HEK293 (cell line): ENCODE measurements around the gene SLC28A1.
"Not testable (repeated sequence)": the region's sequence is repeated elsewhere in the genome, so short reads cannot be mapped to it uniquely, and the experiment has no call there.

Experiments
- CTCF ChIA-PET: fragments of 350-600 bp; formaldehyde crosslinking; extraction: SDS; loops from one replicate; lab custom pipeline; 2021; ENCODE audit warnings: antibody characterized with exemption; lab: Yijun Ruan, JAX
- POLR2A ChIA-PET: fragments of 300-600 bp; formaldehyde crosslinking; extraction: SDS; loops from one replicate; lab custom pipeline; 2020; ENCODE audit warnings: antibody characterized with exemption, inconsistent platforms; lab: Yijun Ruan, JAX
- H3K27ac ChIP-seq: fragments of 200-500 bp; sonication (Bioruptor generic); 2 replicates; pipeline ENCODE4 v1.5.1; 2014; ENCODE audit warnings: low read depth, low read length, control low read depth, inconsistent platforms; ENCODE audit errors: extremely low read depth
- H3K36me3 ChIP-seq, 2 experiments: fragments of 200-500 bp in 1 of 2; sonication (Bioruptor generic) in 1 of 2; 1 replicate in 1 of 2; 2 replicates in 1 of 2; pipeline ENCODE4 v1.5.1; 2014 to 2017; ENCODE audit warnings: inconsistent platforms in 2 of 2, low read length in 2 of 2; ENCODE audit not compliant: control insufficient read depth in 2 of 2, insufficient read depth in 1 of 2
- H3K4me1 ChIP-seq: fragments of 200-500 bp; sonication (Bioruptor generic); 2 replicates; pipeline ENCODE4 v1.5.1; 2014; ENCODE audit warnings: mild to moderate bottlenecking, low read length, inconsistent platforms; ENCODE audit not compliant: control insufficient read depth, insufficient read depth
- H3K4me3 ChIP-seq: 2 replicates; pipeline ENCODE4 v1.5.1; 2011; ENCODE audit warnings: low read depth, mild to moderate bottlenecking, control low read depth, low read length, moderate library complexity
- H3K9me3 ChIP-seq: fragments of 200-500 bp; sonication (Bioruptor generic); 2 replicates; pipeline ENCODE4 v1.5.1; 2014; ENCODE audit warnings: low read depth, low read length, inconsistent platforms; ENCODE audit not compliant: control insufficient read depth, insufficient read depth
- CTCF ChIP-seq: fragments of 450-650 bp; formaldehyde crosslinking; IDR thresholded peaks from 2 replicates; pipeline ENCODE4 v1.5.1; 2016; ENCODE audit warnings: missing biosample characterization, missing genetic modification characterization
- GFI1B ChIP-seq: fragments of 450-650 bp; formaldehyde crosslinking; IDR thresholded peaks from 2 replicates; pipeline ENCODE4 v1.5.1; 2016; ENCODE audit warnings: missing biosample characterization, missing genetic modification characterization
- OSR2 ChIP-seq: fragments of 450-650 bp; formaldehyde crosslinking; IDR thresholded peaks from 2 replicates; pipeline ENCODE4 v1.5.1; 2016; ENCODE audit warnings: missing biosample characterization, missing genetic modification characterization
- PRDM4 ChIP-seq: fragments of 450-650 bp; formaldehyde crosslinking; IDR thresholded peaks from 2 replicates; pipeline ENCODE4 v1.5.1; 2017; ENCODE audit warnings: missing biosample characterization, missing genetic modification characterization
- SP7 ChIP-seq: fragments of 450-650 bp; formaldehyde crosslinking; IDR thresholded peaks from 2 replicates; pipeline ENCODE4 v1.5.1; 2016; ENCODE audit warnings: missing biosample characterization, missing genetic modification characterization
- TSHZ1 ChIP-seq: fragments of 450-650 bp; formaldehyde crosslinking; IDR thresholded peaks from 2 replicates; pipeline ENCODE4 v1.5.1; 2016; ENCODE audit warnings: missing biosample characterization, missing genetic modification characterization, borderline replicate concordance
- ZBTB48 ChIP-seq: fragments of 450-650 bp; formaldehyde crosslinking; IDR thresholded peaks from 2 replicates; pipeline ENCODE4 v1.5.1; 2016; ENCODE audit warnings: missing biosample characterization, missing genetic modification characterization
- ZFHX2 ChIP-seq: fragments of 450-650 bp; formaldehyde crosslinking; conservative IDR thresholded peaks from 2 replicates; pipeline ENCODE4 v1.5.1; 2016; ENCODE audit warnings: missing biosample characterization, missing genetic modification characterization
- ZFP3 ChIP-seq: fragments of 450-650 bp; formaldehyde crosslinking; IDR thresholded peaks from 2 replicates; pipeline ENCODE4 v1.5.1; 2016; ENCODE audit warnings: low read depth, missing biosample characterization, missing genetic modification characterization
- ZFP37 ChIP-seq: fragments of 450-650 bp; formaldehyde crosslinking; IDR thresholded peaks from 2 replicates; pipeline ENCODE4 v1.5.1; 2016; ENCODE audit warnings: missing biosample characterization, missing genetic modification characterization
- ZNF18 ChIP-seq: fragments of 450-650 bp; formaldehyde crosslinking; IDR thresholded peaks from 2 replicates; pipeline ENCODE4 v1.5.1; 2016; ENCODE audit warnings: missing biosample characterization, missing genetic modification characterization
- ZNF211 ChIP-seq: fragments of 450-650 bp; formaldehyde crosslinking; IDR thresholded peaks from 2 replicates; pipeline ENCODE4 v1.5.1; 2016; ENCODE audit warnings: low read depth, missing biosample characterization, missing genetic modification characterization
- ZNF214 ChIP-seq: fragments of 450-650 bp; formaldehyde crosslinking; IDR thresholded peaks from 2 replicates; pipeline ENCODE4 v1.5.1; 2017; ENCODE audit warnings: missing biosample characterization, mild to moderate bottlenecking, missing genetic modification characterization, borderline replicate concordance
- ZNF221 ChIP-seq: fragments of 450-650 bp; formaldehyde crosslinking; IDR thresholded peaks from 2 replicates; pipeline ENCODE4 v1.5.1; 2017; ENCODE audit warnings: missing biosample characterization, missing genetic modification characterization, borderline replicate concordance
- ZNF23 ChIP-seq: fragments of 450-650 bp; formaldehyde crosslinking; IDR thresholded peaks from 2 replicates; pipeline ENCODE4 v1.5.1; 2016; ENCODE audit warnings: missing biosample characterization, missing genetic modification characterization, borderline replicate concordance
- ZNF354C ChIP-seq: fragments of 450-650 bp; formaldehyde crosslinking; IDR thresholded peaks from 2 replicates; pipeline ENCODE4 v1.5.1; 2016; ENCODE audit warnings: missing biosample characterization, missing genetic modification characterization, low read depth, borderline replicate concordance
- ZNF394 ChIP-seq: fragments of 450-650 bp; formaldehyde crosslinking; IDR thresholded peaks from 2 replicates; pipeline ENCODE4 v1.5.1; 2016; ENCODE audit warnings: missing biosample characterization, missing genetic modification characterization, mild to moderate bottlenecking, moderate library complexity, borderline replicate concordance
- ZNF423 ChIP-seq: fragments of 450-650 bp; formaldehyde crosslinking; IDR thresholded peaks from 2 replicates; pipeline ENCODE4 v1.5.1; 2016; ENCODE audit warnings: missing biosample characterization, missing genetic modification characterization
- ZNF433 ChIP-seq: fragments of 450-650 bp; formaldehyde crosslinking; IDR thresholded peaks from 2 replicates; pipeline ENCODE4 v1.5.1; 2016; ENCODE audit warnings: missing biosample characterization, missing genetic modification characterization, low read depth
- ZNF529 ChIP-seq: fragments of 450-650 bp; formaldehyde crosslinking; IDR thresholded peaks from 2 replicates; pipeline ENCODE4 v1.5.1; 2017; ENCODE audit warnings: missing genetic modification characterization, missing biosample characterization; ENCODE audit not compliant: insufficient replicate concordance
- ZNF558 ChIP-seq: fragments of 450-650 bp; formaldehyde crosslinking; IDR thresholded peaks from 2 replicates; pipeline ENCODE4 v1.5.1; 2016; ENCODE audit warnings: missing biosample characterization, missing genetic modification characterization
- ZNF701 ChIP-seq: fragments of 450-650 bp; formaldehyde crosslinking; IDR thresholded peaks from 2 replicates; pipeline ENCODE4 v1.5.1; 2016; ENCODE audit warnings: missing biosample characterization, missing genetic modification characterization
- ZSCAN23 ChIP-seq: fragments of 450-650 bp; formaldehyde crosslinking; IDR thresholded peaks from 2 replicates; pipeline ENCODE4 v1.5.1; 2016; ENCODE audit warnings: missing biosample characterization, missing genetic modification characterization

SLC28A1 gene

GRCh38 chr15:84924077-84924731 lies 39.7 kb downstream of the SLC28A1 start (continued):
- TF ChIP-seq ZNF354C (tag by site-specific recombination) = no peak
- no peak for TF ChIP-seq SP7 (tag by site-specific recombination)
- no peak for TF ChIP-seq ZNF558 (tag by site-specific recombination)
- TF ChIP-seq ZNF18 (tag by site-specific recombination) = no peak
- no peak for TF ChIP-seq GFI1B
- no peak for TF ChIP-seq ZNF211 (tag by site-specific recombination)
- TF ChIP-seq ZFP3 (tag by site-specific recombination) = no peak
- no peak for TF ChIP-seq ZNF394 (tag by site-specific recombination)
- TF ChIP-seq CTCF (tag by site-specific recombination) = no peak
- TF ChIP-seq ZNF214 (tag by site-specific recombination) = no peak
- no peak for TF ChIP-seq PRDM4 (tag by site-specific recombination)
- TF ChIP-seq ZFP37 (tag by site-specific recombination) = no peak

GRCh38 chr15:84924821-84925569 lies 40.5 kb downstream of the SLC28A1 start:
- ChIA-PET CTCF (interaction anchor here (0.6 to 1.6 kb wide), 7 partner anchors 9 to 802 kb away, joined by 3 to 5 read pairs (median 4); no protein-coding TSS in a partner anchor), POLR2A (interaction anchor here (0.6 kb wide), 1 partner anchor 338 kb away, joined by 5 read pairs; no protein-coding TSS in a partner anchor)
- H3K4me1 ChIP-seq, H3K4me3 ChIP-seq, H3K9me3 ChIP-seq, H3K27ac ChIP-seq, H3K36me3 ChIP-seq: not testable (repeated sequence)

- H3K4me1 ChIP-seq = no peaks in the 10 kb centered on the region
- no peak for TF ChIP-seq ZNF23 (tag by site-specific recombination)
- TF ChIP-seq ZNF529 (tag by site-specific recombination) = no peak
- TF ChIP-seq ZBTB48 = no peak
- TF ChIP-seq ZNF433 (tag by site-specific recombination) = no peak
- no peak for TF ChIP-seq ZSCAN23 (tag by site-specific recombination)
- TF ChIP-seq OSR2 (tag by site-specific recombination) = no peak
- no peak for TF ChIP-seq ZNF701
- TF ChIP-seq ZFHX2 = no peak
- no peak for TF ChIP-seq ZNF221
- no peak for TF ChIP-seq TSHZ1 (tag by site-specific recombination)
- no peak for TF ChIP-seq ZNF423 (tag by site-specific recombination)
- H3K36me3 ChIP-seq = no peaks in the 10 kb centered on the region
- no peak overlapping the region for H3K4me3 ChIP-seq
- ChIA-PET CTCF (interaction anchor here (0.6 to 1.7 kb wide), 13 partner anchors 10 to 1924 kb away, joined by 3 to 5 read pairs (median 4); no protein-coding TSS in a partner anchor), POLR2A (no interaction called here)
- no peak overlapping the region for H3K27ac ChIP-seq
- no peaks in the 10 kb centered on the region for H3K9me3 ChIP-seq
Observed at GRCh38 chr15:84925906-84926305, 41.4 kb downstream of the SLC28A1 start.
